GM12878 (cell line): ENCODE data around the gene CFAP92. TPM values are rescaled to one million over a fixed set of nuclear protein-coding genes. Genes with fewer than 3 reads are reported as not detected.

Source experiments
- ATAC-seq: fragments of 200-7000 bp; cut with Tn5 transposase; 3 replicates; pipeline ENCODE4 v1.9.1; 2020; ENCODE audit warnings: mild to moderate bottlenecking, moderate library complexity
- BruUV-seq: library from RNA; stranded (reverse); fragments of 400-500 nt; replicated peaks from 2 replicates; lab custom pipeline; 2021; lab: Mats Ljungman, UMichigan
- CTCF ChIA-PET: fragments of 300-600 bp; sonication (Branson Sonifier 250); formaldehyde crosslinking; extraction: SDS; loops from one replicate; lab custom pipeline; 2021; ENCODE audit warnings: inconsistent platforms; lab: Yijun Ruan, JAX
- POLR2A ChIA-PET: fragments of 350-600 bp; formaldehyde crosslinking; extraction: SDS; loops from one replicate; lab custom pipeline; 2021; ENCODE audit warnings: inconsistent platforms; lab: Charles Lee
- RAD21 ChIA-PET: fragments of 300-600 bp; sonication (Branson Sonifier 250); formaldehyde crosslinking; loops from one replicate; lab custom pipeline; 2023; ENCODE audit warnings: antibody characterized with exemption; ENCODE audit not compliant: unreplicated experiment; lab: Charles Lee
- SMC1A ChIA-PET: fragments of 300-600 bp; sonication (Branson Sonifier 250); formaldehyde crosslinking; loops from one replicate; lab custom pipeline; 2023; ENCODE audit not compliant: unreplicated experiment, uncharacterized antibody; lab: Charles Lee
- DNase-seq: peaks from one replicate; pipeline ENCODE4 v3.0.0-alpha.2; 2011; ENCODE audit warnings: low read depth, low spot score
- FAIRE-seq: peaks from 3 replicates; lab custom pipeline; 2011; peaks lifted over from hg19 to GRCh38; lab: Jason Lieb, UNC
- H2AFZ ChIP-seq: 2 replicates; pipeline ENCODE4 v1.6.0; 2011; ENCODE audit warnings: low read depth, low read length, control low read depth; ENCODE audit not compliant: control insufficient read depth
- H3K27ac ChIP-seq: 2 replicates; pipeline ENCODE4 v1.5.1; 2011; ENCODE audit warnings: control low read depth; ENCODE audit not compliant: control insufficient read depth, insufficient read depth
- H3K27me3 ChIP-seq, 2 experiments: replicated peaks in 1 of 2; 2 replicates each; pipeline versions ENCODE4 v1.6.0 to v1.6.1; 2011; ENCODE audit warnings: low read length in 1 of 2; ENCODE audit not compliant: control insufficient read depth in 2 of 2, insufficient read depth in 2 of 2
- H3K36me3 ChIP-seq, 2 experiments: 2 replicates each; pipeline ENCODE4 v1.5.1; 2011; ENCODE audit warnings: low read length in 1 of 2; ENCODE audit not compliant: control insufficient read depth in 2 of 2, insufficient read depth in 2 of 2
- H3K4me1 ChIP-seq: 2 replicates; pipeline ENCODE4 v1.6.1; 2011; ENCODE audit warnings: mild to moderate bottlenecking, low read length, moderate library complexity, mixed read lengths; ENCODE audit not compliant: control insufficient read depth, insufficient read depth
- H3K4me2 ChIP-seq: 2 replicates; pipeline ENCODE4 v1.6.0; 2011; ENCODE audit warnings: control low read depth; ENCODE audit not compliant: control insufficient read depth, insufficient read depth
- H3K4me3 ChIP-seq: fragments of 200-600 bp; sonication (generic); 2 replicates; pipeline ENCODE4 v1.5.1; 2016
- H3K79me2 ChIP-seq: 2 replicates; pipeline ENCODE4 v1.6.0; 2011; ENCODE audit warnings: low read length; ENCODE audit not compliant: control insufficient read depth, insufficient read depth
- H3K9ac ChIP-seq: 2 replicates; pipeline ENCODE4 v1.8.0; 2011; ENCODE audit warnings: low read length, control low read depth, mixed read lengths; ENCODE audit not compliant: control insufficient read depth, insufficient read depth
- H3K9me3 ChIP-seq: replicated peaks from 3 replicates; pipeline ENCODE4 v1.5.1; 2011; ENCODE audit warnings: mild to moderate bottlenecking, low read length; ENCODE audit not compliant: control insufficient read depth, insufficient read depth
- H4K20me1 ChIP-seq: 2 replicates; pipeline ENCODE4 v1.6.0; 2011; ENCODE audit not compliant: control insufficient read depth, insufficient read depth
- HDGF ChIP-seq: fragments of 450-650 bp; IDR thresholded peaks from 2 replicates; pipeline ENCODE4 v1.6.1; 2016; ENCODE audit warnings: antibody characterized with exemption
- USF1 ChIP-seq: IDR thresholded peaks from 2 replicates; pipeline ENCODE4 v1.6.1; 2011; ENCODE audit warnings: borderline replicate concordance, low read depth, mild to moderate bottlenecking, moderate library complexity, mixed read lengths, low read length; ENCODE audit not compliant: insufficient read depth; ENCODE audit errors: extremely low read length
- ZSCAN29 ChIP-seq: fragments of 450-650 bp; IDR thresholded peaks from 2 replicates; pipeline ENCODE4 v1.6.1; 2017; ENCODE audit warnings: mild to moderate bottlenecking, moderate library complexity
- WGBS: methylation state at CpG from one replicate; pipeline ENCODE4 v1.1.6; 2016; ENCODE audit warnings: low lambda C conversion rate; ENCODE audit not compliant: insufficient replicate concordance, insufficient coverage; ENCODE audit errors: missing lambda C conversion rate; 5-methylcytosine and 5-hydroxymethylcytosine counted together
- in situ Hi-C: fragments of 300-500 bp; cut with MboI; formaldehyde crosslinking; loops from 9 replicates; pipeline ENCODE4 v1.14.3; 2018; ENCODE audit warnings: mixed read lengths
- intact Hi-C: fragments of 100-400 bp; cut with micrococcal nuclease; formaldehyde crosslinking; loops from one replicate; pipeline ENCODE4 v1.14.2; 2022; ENCODE audit not compliant: unreplicated experiment
- polyA plus RNA-seq, 11 experiments: library from polyadenylated mRNA; depleted of rRNA in 4 of 11; unstranded in 6 of 11; stranded (reverse) in 5 of 11; fragments of >200 nt; fragmentation: Nextera tagmentation in 4 of 11; fragmentation: Illumina TruSeq in 1 of 11; extraction: Ambion mirVana in 4 of 11; extraction: Trizol in 1 of 11; gene quantifications; 1 replicate in 1 of 11; 2 replicates in 10 of 11; pipeline versions ENCODE4 v1.2.1 to v1.2.3, GENCODE V29; 2011 to 2016; ENCODE audit warnings: inconsistent platforms in 2 of 11, missing spikeins in 2 of 11, low read depth in 1 of 11
- total RNA-seq, 4 experiments: library from RNA; depleted of rRNA in 3 of 4; stranded (reverse); fragments of >200 nt in 3 of 4; fragmentation: Illumina TruSeq in 1 of 4; extraction: Trizol in 1 of 4; gene quantifications; 2 replicates each; pipeline versions ENCODE4 v1.2.1 to v1.2.3, GENCODE V29; 2013 to 2021
- TF ChIP-seq, protein P1 (sequence below): fragments of 150-350 bp; IDR thresholded peaks from 2 replicates; pipeline ENCODE4 v1.6.1; 2014; ENCODE audit warnings: mild to moderate bottlenecking, low read depth, low read length

CFAP92 gene
- total and polyA plus RNA-seq, 10 of the 15 experiments (the other 5 are each of a cell fraction or from before 2014, with no cell fraction given): 0.05 to 0.52 (median 0.14) TPM; not detected in 7

GRCh38 chr3:129014148-129014547, 20.3 kb upstream of the CFAP92 start:
- POLR2A ChIA-PET: no interaction called here

DNA sequence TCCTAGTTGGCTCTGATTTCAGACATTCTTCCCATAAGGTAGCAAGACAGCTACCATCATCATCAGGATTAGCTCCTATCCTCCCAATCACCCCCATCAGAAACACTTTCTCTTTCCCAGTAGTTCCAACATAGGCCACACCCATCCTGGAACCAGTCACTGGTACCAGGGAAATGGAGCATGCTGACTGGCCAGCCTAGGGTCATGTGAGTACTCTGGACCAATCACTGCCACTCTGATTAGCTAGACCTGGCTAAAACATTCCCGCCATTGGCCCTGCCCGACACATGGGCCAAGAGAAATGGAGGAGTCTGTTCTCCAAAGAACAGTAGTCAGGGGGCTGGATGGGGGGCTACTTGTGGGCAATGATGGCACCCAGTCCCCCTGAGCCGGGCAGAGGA, 19.6 kb upstream of the CFAP92 start:
- Histone ChIP-seq H3K4me1 (peaks cover 19% of the 10 kb centered on the region), H2AFZ (no peak overlapping the region), H3K36me3 (no peaks in the 10 kb centered on the region), H3K4me3 (no peak overlapping the region), H3K27ac (no peak overlapping the region), H3K79me2 (no peaks in the 10 kb centered on the region), H4K20me1 (no peaks in the 10 kb centered on the region), H3K4me2 (no peak overlapping the region), H3K27me3 (no peaks in the 10 kb centered on the region; a peak in 1 of 4 replicates), H3K9me3 (no peaks in the 10 kb centered on the region), H3K9ac (no peak overlapping the region)
- in situ Hi-C loops (no loop called here), intact Hi-C loops (no loop called here)
- BruUV-seq: no TSS peak
- FAIRE-seq (no peak), DNase-seq (no peak), ATAC-seq (no peak)
- CTCF ChIA-PET: interaction anchor here (0.9 kb wide), 1 partner anchor 233 kb away, joined by 3 read pairs; no protein-coding TSS in a partner anchor
- RAD21 ChIA-PET: no interaction called here
- WGBS: 81% methylated on average over 3 of the region's 3 CpGs
- TF ChIP-seq ZSCAN29 (no peak), USF1 (peak; percentile 20), HDGF (no peak)
- POLR2A ChIA-PET: interaction anchor here (0.7 kb wide), 1 partner anchor 19 kb away, joined by 3 read pairs; the partner anchor contains the start of gene CFAP92
- SMC1A ChIA-PET: no interaction called here

More at GRCh38 chr3:129014148-129014547, 20.3 kb upstream of the CFAP92 start:
- WGBS: 90% methylated on average over 8 of the region's 13 CpGs
- ChIA-PET RAD21 (no interaction called here), CTCF (interaction anchor here (0.9 kb wide), 1 partner anchor 44 kb away, joined by 6 read pairs; no protein-coding TSS in a partner anchor), SMC1A (no interaction called here)
- Histone ChIP-seq H3K4me3 (no peak overlapping the region), H3K4me2 (no peak overlapping the region), H3K36me3 (no peaks in the 10 kb centered on the region), H4K20me1 (no peaks in the 10 kb centered on the region), H3K9me3 (no peaks in the 10 kb centered on the region), H2AFZ (no peak overlapping the region), H3K27me3 (no peaks in the 10 kb centered on the region), H3K27ac (no peak overlapping the region), H3K9ac (no peak overlapping the region), H3K79me2 (no peaks in the 10 kb centered on the region), H3K4me1 (peaks cover 19% of the 10 kb centered on the region)
- DNase-seq: no peak
- TF ChIP-seq, protein P1, sequence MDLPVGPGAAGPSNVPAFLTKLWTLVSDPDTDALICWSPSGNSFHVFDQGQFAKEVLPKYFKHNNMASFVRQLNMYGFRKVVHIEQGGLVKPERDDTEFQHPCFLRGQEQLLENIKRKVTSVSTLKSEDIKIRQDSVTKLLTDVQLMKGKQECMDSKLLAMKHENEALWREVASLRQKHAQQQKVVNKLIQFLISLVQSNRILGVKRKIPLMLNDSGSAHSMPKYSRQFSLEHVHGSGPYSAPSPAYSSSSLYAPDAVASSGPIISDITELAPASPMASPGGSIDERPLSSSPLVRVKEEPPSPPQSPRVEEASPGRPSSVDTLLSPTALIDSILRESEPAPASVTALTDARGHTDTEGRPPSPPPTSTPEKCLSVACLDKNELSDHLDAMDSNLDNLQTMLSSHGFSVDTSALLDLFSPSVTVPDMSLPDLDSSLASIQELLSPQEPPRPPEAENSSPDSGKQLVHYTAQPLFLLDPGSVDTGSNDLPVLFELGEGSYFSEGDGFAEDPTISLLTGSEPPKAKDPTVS: no peak
- in situ Hi-C loops: no loop called here
- intact Hi-C loops: no loop called here
- BruUV-seq: no TSS peak
- no peak for ATAC-seq
- no peak for FAIRE-seq
